SKM-1 (cell line): Measurements from ENCODE around the gene SLC25A22.
A peak's percentile ranks its signal among the peaks of the same experiment; 100 is the strongest.

ENCODE experiments used
- DNase-seq: peaks from one replicate; lab custom pipeline; 2025; ENCODE audit not compliant: unreplicated experiment; lab: John Stamatoyannopoulos, UW

The SLC25A22 gene

DNA sequence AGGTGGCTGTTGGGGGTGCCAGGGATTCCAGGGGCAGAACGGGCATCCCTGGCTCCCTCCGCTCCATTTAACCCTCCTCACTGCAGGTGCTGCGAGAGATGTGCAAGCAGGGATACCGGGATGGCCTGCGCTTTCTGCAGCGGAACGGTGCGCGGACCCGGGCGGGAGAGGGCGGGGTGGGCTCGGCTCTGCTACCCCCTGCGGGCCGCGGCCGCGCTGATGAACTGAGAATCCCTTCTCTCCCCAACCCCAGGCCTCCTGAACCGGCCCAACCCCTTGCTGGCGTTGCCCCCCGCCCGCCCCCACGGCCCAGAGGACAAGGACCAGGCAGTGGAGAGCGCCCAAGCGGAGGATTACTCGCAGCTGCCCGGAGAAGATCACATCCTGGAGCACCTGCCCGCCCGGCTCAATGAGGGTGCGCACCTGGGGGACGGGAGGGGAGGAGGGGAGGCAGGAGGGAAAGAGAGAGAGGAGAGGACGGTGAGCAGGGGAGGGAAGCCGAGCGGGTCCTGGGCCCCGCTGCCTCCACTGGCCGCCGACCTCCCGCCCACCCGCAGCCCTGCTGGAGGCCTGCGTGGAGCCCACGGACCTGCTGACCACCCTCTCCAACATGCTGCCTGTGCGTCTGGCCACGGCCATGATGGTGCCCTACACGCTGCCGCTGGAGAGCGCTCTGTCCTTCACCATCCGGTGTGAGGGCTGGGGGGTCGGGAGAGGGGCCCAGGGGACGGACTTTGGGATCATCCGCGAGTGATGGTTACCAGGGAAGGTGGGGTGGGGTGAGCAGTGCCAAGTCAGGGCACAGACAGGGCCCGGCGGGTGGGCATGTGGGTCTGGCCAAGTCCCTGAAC is 25.6 kb upstream of the SLC25A22 start:
- no peak for DNase-seq

DNA sequence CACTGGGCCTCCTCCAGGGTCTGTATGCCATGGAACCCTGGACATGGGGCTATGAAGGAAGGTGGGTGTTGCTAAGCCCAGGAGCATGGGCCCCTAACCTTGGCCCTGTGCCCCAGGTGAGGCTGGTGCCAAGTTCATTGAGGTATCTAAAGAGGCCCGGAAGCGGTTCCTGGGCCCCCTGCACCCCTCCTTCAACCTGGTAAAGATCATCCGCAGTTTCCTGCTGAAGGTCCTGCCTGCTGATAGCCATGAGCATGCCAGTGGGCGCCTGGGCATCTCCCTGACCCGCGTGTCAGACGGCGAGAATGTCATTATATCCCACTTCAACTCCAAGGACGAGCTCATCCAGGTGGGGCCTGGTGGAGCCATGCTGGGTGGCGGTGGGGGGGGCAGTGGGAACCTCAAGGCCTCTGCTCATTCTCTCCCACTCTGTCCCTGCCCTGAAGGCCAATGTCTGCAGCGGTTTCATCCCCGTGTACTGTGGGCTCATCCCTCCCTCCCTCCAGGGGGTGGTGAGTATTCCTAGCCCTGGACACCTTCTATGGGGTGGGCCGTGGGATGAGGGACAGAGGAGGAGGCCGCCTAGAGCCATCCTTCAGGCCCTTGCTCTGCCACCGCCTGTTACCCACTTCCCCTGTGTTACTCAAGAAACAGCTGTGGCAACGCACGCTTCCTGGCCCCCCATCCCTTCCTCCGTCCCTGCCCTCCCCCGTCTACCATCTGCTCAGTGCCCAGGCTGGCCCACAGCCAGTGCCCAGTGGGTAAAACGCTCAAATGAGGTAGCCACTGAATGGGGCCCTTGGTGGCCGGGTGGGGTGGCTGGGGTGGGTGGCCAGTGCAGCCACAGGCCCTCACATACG is 23.7 kb upstream of the SLC25A22 start:
- DNase-seq = no peak

DNA sequence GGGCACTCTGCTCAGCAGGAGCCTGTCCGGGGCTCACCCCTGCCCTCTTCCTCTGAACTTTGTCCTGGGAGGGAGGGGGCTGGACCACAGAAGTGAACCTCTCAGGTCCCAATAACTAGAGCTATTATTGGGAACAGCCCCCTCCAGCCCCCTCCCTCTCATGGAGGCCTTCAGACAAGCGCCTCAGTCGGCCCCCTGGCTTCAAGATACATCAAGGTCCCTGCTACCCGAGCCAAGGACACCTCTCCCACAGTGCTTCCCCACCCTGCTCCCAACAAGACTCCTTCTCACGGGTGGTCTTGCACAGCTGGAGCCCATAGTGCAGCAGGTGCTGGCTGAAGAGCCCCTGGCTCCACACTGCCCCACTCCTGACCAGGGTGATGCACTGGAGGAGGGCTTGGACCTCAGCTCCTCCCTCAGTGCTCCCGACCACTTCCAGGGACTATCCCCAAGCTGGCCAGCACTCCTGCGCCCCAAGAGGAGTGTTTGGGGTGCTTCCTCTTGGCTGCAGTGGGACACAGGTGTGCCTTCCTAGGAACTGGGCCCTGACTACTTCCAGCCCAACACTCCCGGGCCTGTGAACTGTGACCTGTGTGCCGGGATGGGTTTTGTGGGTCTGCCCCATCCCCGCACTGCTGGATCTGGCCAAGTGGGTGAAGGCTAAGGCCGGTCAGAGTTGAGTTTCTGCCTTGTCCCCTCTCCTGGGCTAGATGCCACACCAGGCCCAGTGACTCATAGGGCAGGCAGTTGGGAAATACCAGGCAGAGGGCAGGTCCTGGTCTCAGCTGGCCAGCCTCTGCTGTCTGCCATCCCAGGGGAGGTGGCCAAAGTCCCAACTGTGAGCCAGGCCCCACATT is 22.8 kb upstream of the SLC25A22 start:
- DNase-seq = no peak

DNA sequence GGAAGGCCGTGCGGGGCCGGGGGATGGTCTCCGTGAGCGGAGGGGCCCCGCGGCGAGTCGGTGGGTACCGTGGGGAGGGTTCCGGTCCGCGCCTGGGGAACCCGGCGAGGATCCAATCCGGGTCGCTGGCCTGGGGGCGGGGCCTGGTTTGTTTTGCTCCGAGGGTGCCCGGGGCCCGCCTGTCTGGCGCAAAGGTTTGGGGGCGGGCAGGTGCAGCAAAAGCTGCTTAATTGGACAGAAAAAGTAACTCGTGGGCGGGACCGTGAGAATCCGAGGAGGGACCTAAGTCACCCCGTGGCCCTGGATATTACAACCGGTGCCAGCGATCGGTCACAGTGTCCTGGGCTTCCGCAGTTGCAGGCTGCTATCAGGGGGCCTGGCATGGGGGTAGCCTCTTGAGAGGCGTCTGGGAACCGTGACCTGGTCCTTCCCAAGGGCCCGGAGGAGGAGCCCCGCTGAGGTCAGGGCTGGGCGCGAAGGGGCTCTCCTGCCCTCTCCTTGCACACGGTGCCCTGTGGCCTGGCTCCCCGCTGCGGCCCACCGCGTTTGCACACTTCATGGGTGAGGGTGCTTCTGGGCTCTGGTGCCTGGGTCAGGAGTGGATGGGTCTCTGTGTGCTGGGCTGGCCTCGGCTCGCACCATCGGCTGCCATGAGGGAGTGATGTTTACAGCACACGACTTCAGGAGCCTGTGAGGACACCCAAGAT is 22.0 kb upstream of the SLC25A22 start:
- DNase-seq = peak; percentile 64

DNA sequence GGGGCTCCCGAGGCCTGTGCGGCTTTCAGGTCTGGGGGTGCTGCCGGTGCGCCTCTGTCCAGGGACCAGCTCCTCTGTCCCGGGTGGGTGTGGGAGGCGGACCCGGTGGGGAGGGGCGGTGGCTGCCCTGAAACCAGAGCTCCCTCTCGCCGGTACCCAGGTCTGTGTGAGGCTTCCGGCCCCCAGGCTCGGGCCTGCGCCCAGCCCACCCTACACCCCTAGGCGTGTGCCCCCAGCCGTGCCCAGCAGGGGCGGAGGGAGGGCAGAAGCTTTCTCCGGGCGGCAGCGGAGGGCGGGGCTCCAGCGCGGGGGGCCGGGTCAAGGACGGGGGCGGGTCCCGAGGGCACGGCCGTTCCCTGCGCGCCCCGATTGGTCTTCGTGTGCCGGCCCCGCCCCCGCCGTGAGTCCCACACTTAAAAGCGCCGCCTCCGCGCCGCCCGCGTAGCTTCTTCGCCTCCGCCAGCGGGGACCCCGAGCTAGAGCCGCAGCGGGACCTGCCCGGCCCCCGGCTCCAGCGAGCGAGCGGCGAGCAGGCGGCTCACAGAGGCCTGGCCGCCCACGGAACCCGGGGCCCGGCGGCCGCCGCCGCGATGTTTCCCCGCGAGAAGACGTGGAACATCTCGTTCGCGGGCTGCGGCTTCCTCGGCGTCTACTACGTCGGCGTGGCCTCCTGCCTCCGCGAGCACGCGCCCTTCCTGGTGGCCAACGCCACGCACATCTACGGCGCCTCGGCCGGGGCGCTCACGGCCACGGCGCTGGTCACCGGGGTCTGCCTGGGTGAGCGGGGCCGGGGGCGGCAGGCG is 21.2 kb upstream of the SLC25A22 start:
- DNase-seq = peak; percentile 84

DNA sequence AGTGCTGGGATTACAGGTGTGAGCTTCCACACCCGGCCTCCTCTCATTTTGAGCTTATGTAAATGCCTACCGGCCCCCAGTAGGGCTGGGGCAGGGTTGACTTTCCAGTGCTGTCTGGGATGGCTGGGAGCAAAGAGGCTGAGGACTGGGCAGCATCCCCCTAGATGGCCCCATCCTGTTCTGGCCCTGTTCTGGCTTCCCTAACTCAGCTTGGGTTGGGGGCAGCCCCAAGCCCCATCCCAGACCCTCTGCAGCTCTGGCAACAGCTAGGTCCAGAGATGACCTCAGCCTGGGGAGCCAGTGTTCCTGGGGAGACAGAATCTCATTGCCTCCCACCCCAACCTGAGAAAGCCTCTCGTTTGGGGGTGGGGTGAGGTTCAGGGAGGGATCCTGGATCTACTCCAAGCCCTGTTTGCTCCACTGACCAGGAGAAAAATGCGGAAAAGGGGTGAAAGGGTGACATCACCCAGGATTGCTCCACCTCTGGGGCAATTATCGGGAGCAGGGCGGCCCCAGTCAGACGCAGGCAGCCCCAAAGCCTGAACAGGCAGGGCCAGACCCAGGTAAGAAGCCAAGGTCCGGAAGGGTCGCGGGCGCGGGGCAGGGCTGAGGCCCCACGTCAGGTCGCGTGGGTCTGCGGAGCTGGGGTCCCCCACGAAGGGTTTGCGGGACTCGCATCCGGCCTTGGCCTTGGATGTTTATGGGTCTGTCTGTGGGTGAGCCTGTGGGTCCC is 20.5 kb upstream of the SLC25A22 start, which contains the start of gene PNPLA2:
Gene PNPLA2 (plus strand): TSS at position 519 of the 733 bp plus-strand sequence. CDS start 805 bp downstream, outside the sequence.
- no peak for DNase-seq

DNA sequence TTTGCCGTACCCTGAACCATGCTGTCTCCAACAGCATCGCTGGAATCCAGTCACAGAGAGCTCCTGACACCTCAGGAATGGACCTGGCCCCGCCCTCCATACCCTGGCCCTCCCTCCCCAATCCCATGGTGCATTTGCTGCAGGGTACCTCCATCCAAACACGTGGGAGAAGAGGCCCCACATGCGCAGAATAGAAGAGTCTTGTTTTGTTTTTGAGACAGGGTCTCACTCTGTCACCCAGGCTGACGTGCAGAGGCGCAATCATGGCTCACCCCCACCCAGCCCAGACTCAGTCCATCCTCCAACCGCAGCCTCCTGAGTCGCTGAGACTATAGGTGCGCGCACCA is 18.3 kb upstream of the SLC25A22 start:
- no peak for DNase-seq

DNA sequence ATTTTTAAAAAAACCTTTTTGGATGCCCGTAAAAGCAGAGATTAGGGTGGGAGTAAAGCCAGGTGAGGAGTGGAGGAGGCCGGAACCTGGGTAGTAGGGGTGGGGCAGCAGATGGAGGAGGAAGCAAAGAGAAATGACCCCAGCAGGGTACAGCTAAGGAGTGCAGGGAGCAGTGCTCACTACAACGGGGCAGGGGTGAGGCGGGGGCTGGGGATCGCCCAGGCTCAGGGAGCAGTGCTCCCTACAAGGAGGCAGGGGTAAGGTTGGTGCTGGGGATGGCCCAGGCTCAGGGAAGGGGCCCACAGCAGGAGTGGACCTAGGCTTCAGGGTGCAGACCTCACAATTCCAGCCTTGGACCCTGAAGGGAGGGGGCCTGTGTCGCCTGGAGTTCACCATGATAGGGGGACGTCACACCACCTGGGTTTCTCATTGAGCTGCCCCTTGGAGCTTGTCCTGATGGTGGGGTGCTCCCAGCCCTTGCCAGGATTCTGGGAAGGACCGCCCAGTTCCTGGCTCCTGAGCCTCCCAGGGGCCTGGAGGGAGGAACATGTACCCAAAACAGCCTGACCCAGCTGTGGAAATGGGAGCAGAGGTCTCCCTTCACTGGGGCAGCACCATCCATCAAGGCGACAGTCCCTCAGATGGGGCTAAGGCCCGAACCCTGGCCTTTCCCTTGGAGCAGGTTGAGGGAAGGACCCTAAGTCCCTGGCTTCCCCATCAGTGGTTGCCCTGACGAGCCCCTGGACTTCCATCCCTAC is 17.8 kb upstream of the SLC25A22 start:
- no peak for DNase-seq

DNA sequence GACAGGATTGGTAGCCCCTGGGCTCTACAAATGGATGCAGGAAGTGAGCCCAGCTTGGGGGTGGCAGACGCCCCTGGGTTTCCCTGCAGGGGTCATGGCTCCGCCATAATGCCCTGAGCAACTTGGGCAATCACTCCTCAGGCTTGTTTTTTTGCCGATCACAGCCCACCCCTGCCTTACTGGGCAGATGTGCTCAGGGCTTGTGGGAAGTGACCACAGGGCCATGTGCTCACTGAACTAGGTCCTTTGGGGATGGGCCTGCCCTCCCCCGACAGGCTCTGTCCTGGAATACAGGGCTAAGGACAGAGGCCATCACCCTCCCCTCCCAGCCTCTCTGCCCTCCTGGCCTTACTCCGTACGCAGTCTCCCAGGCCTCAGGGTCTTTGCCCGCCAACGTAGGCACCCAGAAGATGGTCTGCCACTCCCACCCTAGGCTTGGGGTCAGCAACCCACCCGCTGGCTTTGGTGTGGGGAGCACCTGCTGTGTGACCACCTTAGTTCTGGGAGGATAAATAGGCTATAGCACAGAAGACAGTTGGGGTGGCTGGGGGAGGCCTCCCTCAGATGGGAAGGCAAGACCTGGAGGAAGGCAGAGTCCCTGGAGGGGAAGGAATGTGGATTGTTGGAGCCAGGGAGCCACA is 15.5 kb upstream of the SLC25A22 start:
- DNase-seq = no peak

DNA sequence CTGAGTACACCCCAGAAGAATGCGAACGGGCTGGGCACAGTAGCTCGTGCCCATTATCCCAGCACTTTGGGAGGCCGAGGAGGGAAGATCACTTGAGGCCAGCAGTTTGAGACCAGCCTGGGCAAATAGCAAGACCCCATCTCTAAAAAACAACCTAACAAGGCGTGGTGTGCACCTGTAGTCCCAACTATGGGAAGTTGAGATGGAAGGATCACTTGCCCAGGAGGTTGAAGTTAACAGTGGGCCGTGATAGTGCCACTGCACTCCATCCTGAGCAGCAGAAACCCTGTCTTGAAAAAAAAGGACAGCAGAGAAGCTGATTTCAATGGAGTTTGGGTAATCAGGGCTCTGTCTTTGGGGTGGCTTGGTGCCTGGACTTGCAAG is 15.0 kb upstream of the SLC25A22 start:
- DNase-seq = no peak

DNA sequence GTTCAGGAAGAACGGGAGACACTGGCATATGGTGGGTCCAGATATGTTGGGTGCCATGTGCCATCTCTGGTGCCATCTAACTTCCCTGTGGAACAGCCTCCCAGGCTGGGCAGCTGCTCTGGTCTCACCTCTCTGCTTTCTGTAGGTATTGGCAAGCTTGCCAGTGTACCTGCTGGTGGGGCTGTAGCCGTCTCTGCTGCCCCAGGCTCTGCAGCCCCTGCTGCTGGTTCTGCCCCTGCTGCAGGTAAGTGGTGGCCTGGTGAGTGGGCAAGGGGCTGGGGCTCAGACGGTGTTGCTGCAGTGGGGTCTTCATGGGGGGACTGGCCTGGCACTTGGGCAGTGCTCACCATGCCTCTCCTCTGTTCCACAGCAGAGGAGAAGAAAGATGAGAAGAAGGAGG is 14.3 kb upstream of the SLC25A22 start:
- DNase-seq = no peak

DNA sequence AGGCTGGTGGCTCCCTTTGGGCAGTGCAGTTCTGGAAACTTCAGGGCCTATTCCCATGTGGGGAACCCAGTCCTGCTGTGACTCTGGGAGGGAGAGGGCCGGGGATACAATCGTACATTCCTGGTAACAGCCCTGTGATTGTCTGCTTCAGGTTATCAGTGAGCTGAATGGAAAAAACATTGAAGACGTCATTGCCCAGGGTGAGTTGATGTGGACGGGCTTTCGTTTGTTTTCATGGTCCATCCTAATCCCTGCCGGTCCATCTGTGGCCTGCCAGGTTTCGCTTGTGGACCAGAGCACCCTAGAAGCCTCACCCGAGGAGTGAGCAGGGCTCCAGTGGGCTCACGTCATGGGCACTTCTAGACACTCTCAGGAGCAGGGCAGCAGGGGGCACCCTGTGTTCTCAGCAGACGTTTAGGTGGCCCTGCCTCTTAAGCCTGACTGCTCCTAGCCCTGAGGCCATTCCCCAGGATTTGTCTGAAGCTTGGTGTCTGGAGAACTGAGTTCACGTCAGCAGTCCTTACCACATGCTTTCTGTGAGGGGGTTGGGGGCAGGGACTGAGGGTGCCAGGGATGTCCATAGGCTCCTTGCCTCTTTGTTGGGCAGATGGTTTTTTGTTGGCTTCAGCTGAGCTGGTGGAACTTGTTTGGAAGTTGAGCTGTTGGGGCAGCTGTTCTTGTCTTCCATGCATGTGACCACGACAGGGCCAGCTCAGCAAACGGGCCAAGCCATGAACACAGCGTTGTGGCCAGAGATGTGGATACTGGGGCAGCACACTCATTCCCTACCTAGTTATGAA is 13.6 kb upstream of the SLC25A22 start:
- no peak for DNase-seq

DNA sequence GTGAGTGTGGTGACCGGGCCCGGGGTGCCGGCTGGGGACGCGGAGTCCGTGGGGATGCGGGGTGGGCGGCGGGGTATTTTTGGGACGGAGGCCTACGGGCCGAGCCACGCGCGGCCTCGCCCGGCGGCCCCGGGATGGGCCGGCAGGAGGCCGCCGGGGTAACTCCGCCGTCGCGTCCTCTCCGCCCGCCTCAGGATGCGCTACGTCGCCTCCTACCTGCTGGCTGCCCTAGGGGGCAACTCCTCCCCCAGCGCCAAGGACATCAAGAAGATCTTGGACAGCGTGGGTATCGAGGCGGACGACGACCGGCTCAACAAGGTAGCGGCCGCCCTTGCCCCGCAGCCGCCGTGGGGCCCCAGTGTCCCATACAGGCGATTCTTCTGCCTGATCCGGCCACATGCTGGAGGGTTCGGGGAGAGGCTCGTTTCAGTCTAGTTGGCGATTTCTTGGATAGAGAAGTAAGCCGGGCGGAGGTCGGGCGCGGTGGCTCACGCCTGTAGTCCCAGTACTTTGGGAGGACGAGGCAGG is 12.0 kb upstream of the SLC25A22 start:
- DNase-seq = no peak

DNA sequence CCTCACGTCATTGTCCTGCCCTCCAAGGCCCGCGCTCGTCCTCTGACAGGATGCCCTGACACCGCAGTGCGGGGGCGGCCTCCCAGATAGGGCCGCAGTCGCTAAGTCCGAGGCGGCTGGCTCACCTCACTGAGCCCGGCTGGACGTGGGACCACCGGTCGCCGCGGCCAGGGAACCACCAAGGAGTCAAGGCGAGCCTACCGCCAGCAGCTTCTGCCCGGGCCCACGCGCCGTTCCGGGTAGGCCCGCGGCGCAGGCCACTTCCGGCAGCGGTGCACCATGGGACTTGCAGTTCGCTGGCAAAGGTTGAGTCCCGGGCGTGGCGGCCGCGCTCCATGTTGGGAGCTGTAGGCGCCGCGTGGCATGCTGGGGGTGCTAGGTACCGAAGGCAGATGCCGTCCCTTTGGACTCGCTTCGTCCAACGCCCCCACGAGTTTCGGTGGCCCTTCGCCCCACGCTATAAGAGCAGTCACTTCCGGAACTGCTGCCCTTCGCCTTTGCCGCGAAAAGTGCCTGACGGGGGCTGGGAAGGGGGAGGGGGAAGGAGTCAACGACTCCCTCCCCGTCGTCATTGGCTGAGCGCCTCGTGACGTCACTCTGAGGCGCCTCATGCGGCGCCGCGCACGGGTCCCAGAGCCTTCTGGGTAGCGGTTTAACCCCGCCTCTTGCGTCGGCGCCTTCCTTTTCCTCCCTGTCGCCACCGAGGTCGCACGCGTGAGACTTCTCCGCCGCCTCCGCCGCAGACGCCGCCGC is 11.4 kb upstream of the SLC25A22 start, which contains the start of gene RPLP2:
Gene RPLP2 (plus strand): TSS at position 681 of the 753 bp plus-strand sequence. CDS start 268 bp downstream, outside the sequence.
- peak; percentile 86 for DNase-seq

DNA sequence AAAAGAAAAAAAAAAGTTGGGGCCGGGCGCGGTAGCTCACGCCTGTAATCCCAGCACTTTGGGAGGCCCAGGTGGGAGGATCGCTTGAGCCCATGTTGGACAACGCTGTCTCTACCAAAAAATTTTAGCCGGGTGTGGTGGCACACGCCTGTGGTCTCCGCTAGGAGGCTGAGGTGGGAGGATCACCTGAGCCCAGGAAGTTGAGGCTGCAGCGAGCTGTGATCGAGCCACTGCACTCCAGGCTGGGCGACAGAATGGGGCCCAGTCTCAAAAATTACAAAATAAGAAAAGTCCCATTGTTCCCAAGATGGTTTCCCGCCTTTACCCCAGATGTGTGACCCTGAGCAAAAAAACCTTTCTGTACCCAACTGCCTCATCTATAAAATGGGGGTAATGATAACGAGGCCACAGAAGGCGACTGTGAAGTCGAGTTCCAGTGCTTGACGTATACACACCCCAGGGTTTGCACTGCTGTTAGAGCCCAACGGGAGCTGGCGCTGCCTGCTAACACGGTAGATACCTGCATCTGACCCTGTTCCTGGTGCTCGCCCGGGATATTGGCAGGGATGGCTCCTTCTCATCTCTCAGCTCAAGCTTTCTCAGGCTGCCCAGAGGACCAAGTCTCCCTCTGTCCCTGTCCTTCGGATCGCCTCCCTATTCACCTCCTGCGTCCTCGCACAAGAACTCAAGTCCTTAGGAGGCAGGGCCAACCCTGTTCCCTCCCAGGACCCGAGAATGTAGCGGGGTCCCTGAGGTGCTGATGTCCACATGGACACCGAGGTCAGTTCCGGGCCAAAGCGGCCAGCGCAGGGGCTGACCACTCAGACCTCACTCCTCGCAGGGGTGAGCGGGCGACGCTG is 10.6 kb upstream of the SLC25A22 start:
- no peak for DNase-seq
